ENCODE results near the gene COMMD1. TPM values are rescaled to one million over a fixed set of nuclear protein-coding genes. Genes with fewer than 3 reads are reported as not detected.

COMMD1 gene
- polyA plus RNA-seq, 1 of the 3 experiments (the other 2 are of a cell fraction) = 32.5 TPM

DNA sequence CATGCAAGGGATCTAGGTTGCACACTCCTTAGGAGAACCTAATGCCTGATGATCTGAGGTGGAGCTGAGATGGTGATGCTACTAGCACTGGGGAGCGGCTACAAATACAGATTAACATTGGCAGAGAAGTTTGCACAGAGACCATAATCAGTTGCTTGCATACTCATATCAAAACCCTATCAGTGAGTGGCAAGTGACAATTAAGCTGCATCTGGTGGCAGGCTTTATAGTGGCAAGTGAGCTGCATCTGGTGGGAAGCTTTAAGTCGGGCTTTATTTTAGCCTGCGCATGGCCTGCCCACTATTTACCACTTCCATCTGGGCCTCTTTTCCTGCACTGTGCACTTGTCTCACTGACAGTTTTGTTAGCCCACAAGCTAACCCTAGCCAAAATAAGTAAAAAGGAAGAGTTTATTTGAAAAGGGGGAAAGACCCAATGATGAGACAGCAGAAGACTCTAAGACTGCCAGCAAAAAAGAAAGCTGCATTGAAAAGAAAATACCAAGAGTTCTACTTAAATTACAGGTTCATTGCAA is 149.5 kb downstream of the COMMD1 start:
- ChIA-PET CTCF (interaction anchor here (1.6 kb wide), 1 partner anchor 9 kb away, joined by 3 read pairs; no protein-coding TSS in a partner anchor), POLR2A (no interaction called here)
- Histone ChIP-seq H3K9ac (no peak overlapping the region), H3K9me3 (no peaks in the 10 kb centered on the region), H3F3A (replicated peaks; ENCODE audit: insufficient read depth) (no peaks in the 10 kb centered on the region), H3K27me3 (ENCODE audit: insufficient read depth) (no peaks in the 10 kb centered on the region), H3K4me1 (ENCODE audit: control insufficient read depth in 1 of 2, insufficient read depth in 2 of 2, low read depth in 1 of 2, low read length in 1 of 2) (no peaks in the 10 kb centered on the region), H3K27ac (ENCODE audit: low read depth in 2 of 2, low read length in 1 of 2) (no peak overlapping the region), H4K20me1 (ENCODE audit: insufficient read depth) (no peaks in the 10 kb centered on the region), H3K4me2 (no peak overlapping the region), H2AFZ (ENCODE audit: low read depth) (no peak overlapping the region), H3K36me3 (replicated peaks in 1 of 2; ENCODE audit: control insufficient read depth in 1 of 2, insufficient read depth in 2 of 2, low read length in 1 of 2) (no peaks in the 10 kb centered on the region), H3K79me2 (ENCODE audit: insufficient read depth) (no peaks in the 10 kb centered on the region), H3K4me3 (ENCODE audit: low read depth in 2 of 2, low read length in 1 of 2) (no peak overlapping the region), H3K9me2 (0 out of 2 replicates have a peak, but pooled peaks cover 2% of the 10 kb centered on the region)
- 98% methylated on average over 3 of the region's 3 CpGs for WGBS (ENCODE audit: low lambda C conversion rate)
- TF ChIP-seq FOXJ3 (CRISPR knock-in tag; IDR thresholded peaks at IDR 0.05) (no peak), SIN3A (IDR thresholded peaks at IDR 0.05; ENCODE audit: borderline replicate concordance, low read depth, low read length) (no peak), TAF1 (IDR thresholded peaks at IDR 0.05; ENCODE audit: borderline replicate concordance, low read depth, low read length) (no peak), GABPA (IDR thresholded peaks at IDR 0.05; ENCODE audit: low read depth) (no peak), NFIC (IDR thresholded peaks at IDR 0.05; ENCODE audit: borderline replicate concordance) (no peak), FOXM1 (IDR thresholded peaks at IDR 0.05; ENCODE audit: low read depth) (no peak)
- DNase-seq = no peak

DNA sequence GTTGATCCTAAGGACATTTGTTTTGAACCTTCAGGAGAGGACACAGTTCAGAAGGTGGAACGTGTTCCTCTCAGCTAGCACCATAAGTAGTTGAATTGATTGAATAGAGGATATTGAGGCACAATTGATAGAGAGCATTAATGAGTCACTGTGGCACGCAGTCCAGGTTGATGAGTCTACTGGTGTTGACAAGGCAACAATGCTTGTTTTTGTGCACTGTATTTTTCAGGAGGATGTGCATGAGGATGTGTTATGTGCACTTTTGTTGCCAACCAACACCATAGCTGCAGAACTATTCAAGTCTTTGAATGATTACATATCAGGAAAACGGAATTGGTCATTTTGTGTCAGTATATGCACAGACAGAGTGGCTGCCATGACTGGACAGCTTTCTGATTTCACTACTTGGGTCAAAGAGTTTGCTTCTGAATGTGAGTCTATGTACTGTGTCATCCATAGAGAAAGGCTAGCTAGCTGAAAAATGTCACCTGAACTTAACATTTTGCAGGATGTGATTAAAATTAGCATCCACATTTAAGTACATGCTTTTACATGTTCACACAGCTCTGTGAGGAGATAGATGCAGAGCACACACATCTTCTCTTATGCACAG is 150.4 kb downstream of the COMMD1 start:
- Histone ChIP-seq H3K4me3 (ENCODE audit: low read depth in 2 of 2, low read length in 1 of 2) (no peak overlapping the region), H4K20me1 (ENCODE audit: insufficient read depth) (no peaks in the 10 kb centered on the region), H3K4me2 (no peak overlapping the region), H3K4me1 (ENCODE audit: control insufficient read depth in 1 of 2, insufficient read depth in 2 of 2, low read depth in 1 of 2, low read length in 1 of 2) (no peaks in the 10 kb centered on the region), H3K36me3 (replicated peaks in 1 of 2; ENCODE audit: control insufficient read depth in 1 of 2, insufficient read depth in 2 of 2, low read length in 1 of 2) (no peaks in the 10 kb centered on the region), H3K79me2 (ENCODE audit: insufficient read depth) (no peaks in the 10 kb centered on the region), H3K27me3 (ENCODE audit: insufficient read depth) (no peaks in the 10 kb centered on the region), H3K9ac (no peak overlapping the region), H3F3A (replicated peaks; ENCODE audit: insufficient read depth) (no peaks in the 10 kb centered on the region), H2AFZ (ENCODE audit: low read depth) (no peak overlapping the region), H3K9me2 (0 out of 2 replicates have a peak, but pooled peaks cover 2% of the 10 kb centered on the region), H3K27ac (ENCODE audit: low read depth in 2 of 2, low read length in 1 of 2) (no peak overlapping the region), H3K9me3 (no peaks in the 10 kb centered on the region)
- no peak for DNase-seq
- WGBS (ENCODE audit: low lambda C conversion rate) = 92% methylated on average over 3 of the region's 3 CpGs
- TF ChIP-seq POLR2AphosphoS5 (IDR thresholded peaks at IDR 0.05; ENCODE audit: low read depth, low read length) (no peak), SIN3A (IDR thresholded peaks at IDR 0.05; ENCODE audit: borderline replicate concordance, low read depth, low read length) (no peak), ELF1 (IDR thresholded peaks at IDR 0.05) (no peak), MEF2A (IDR thresholded peaks at IDR 0.05; ENCODE audit: borderline replicate concordance, low read depth) (no peak), MXI1 (IDR thresholded peaks at IDR 0.05; ENCODE audit: low read depth, low read length) (no peak)
- TF ChIP-seq, protein P1, sequence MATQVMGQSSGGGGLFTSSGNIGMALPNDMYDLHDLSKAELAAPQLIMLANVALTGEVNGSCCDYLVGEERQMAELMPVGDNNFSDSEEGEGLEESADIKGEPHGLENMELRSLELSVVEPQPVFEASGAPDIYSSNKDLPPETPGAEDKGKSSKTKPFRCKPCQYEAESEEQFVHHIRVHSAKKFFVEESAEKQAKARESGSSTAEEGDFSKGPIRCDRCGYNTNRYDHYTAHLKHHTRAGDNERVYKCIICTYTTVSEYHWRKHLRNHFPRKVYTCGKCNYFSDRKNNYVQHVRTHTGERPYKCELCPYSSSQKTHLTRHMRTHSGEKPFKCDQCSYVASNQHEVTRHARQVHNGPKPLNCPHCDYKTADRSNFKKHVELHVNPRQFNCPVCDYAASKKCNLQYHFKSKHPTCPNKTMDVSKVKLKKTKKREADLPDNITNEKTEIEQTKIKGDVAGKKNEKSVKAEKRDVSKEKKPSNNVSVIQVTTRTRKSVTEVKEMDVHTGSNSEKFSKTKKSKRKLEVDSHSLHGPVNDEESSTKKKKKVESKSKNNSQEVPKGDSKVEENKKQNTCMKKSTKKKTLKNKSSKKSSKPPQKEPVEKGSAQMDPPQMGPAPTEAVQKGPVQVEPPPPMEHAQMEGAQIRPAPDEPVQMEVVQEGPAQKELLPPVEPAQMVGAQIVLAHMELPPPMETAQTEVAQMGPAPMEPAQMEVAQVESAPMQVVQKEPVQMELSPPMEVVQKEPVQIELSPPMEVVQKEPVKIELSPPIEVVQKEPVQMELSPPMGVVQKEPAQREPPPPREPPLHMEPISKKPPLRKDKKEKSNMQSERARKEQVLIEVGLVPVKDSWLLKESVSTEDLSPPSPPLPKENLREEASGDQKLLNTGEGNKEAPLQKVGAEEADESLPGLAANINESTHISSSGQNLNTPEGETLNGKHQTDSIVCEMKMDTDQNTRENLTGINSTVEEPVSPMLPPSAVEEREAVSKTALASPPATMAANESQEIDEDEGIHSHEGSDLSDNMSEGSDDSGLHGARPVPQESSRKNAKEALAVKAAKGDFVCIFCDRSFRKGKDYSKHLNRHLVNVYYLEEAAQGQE (IDR thresholded peaks at IDR 0.05; ENCODE audit: low read depth, low read length) = no peak
- TF ChIP-seq, protein P2, sequence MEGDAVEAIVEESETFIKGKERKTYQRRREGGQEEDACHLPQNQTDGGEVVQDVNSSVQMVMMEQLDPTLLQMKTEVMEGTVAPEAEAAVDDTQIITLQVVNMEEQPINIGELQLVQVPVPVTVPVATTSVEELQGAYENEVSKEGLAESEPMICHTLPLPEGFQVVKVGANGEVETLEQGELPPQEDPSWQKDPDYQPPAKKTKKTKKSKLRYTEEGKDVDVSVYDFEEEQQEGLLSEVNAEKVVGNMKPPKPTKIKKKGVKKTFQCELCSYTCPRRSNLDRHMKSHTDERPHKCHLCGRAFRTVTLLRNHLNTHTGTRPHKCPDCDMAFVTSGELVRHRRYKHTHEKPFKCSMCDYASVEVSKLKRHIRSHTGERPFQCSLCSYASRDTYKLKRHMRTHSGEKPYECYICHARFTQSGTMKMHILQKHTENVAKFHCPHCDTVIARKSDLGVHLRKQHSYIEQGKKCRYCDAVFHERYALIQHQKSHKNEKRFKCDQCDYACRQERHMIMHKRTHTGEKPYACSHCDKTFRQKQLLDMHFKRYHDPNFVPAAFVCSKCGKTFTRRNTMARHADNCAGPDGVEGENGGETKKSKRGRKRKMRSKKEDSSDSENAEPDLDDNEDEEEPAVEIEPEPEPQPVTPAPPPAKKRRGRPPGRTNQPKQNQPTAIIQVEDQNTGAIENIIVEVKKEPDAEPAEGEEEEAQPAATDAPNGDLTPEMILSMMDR (IDR thresholded peaks at IDR 0.05) = no peak
- POLR2A ChIA-PET = interaction anchor here (0.6 kb wide), 1 partner anchor 663 kb away, joined by 3 read pairs; no protein-coding TSS in a partner anchor
- CTCF ChIA-PET = interaction anchor here (0.7 to 1.6 kb wide), 2 partner anchors 9 to 356 kb away, joined by 3 read pairs; no protein-coding TSS in a partner anchor
